Breast epithelium (tissue), 3 donors: ENCODE results near the gene KLHL26.
"Not testable (repeated sequence)": the region's sequence is repeated elsewhere in the genome, so short reads cannot be mapped to it uniquely, and the experiment has no call there.

Source experiments
- POLR2A ChIP-seq: fragments of 450-650 bp; IDR thresholded peaks from one replicate; pipeline ENCODE4 v1.6.1; 2016; ENCODE audit warnings: antibody characterized with exemption, mild to moderate bottlenecking, moderate library complexity
- TF ChIP-seq, protein P1 (sequence below), 3 donors: fragments of 450-650 bp; IDR thresholded peaks; one replicate each; pipeline ENCODE4 v1.5.1; 2016 to 2017; ENCODE audit warnings: antibody characterized with exemption in 3 of 3, mild to moderate bottlenecking in 3 of 3, moderate library complexity in 3 of 3

GRCh38 chr19:18600692-18601397, 36.0 kb upstream of the KLHL26 start:
- TF ChIP-seq, protein P1, sequence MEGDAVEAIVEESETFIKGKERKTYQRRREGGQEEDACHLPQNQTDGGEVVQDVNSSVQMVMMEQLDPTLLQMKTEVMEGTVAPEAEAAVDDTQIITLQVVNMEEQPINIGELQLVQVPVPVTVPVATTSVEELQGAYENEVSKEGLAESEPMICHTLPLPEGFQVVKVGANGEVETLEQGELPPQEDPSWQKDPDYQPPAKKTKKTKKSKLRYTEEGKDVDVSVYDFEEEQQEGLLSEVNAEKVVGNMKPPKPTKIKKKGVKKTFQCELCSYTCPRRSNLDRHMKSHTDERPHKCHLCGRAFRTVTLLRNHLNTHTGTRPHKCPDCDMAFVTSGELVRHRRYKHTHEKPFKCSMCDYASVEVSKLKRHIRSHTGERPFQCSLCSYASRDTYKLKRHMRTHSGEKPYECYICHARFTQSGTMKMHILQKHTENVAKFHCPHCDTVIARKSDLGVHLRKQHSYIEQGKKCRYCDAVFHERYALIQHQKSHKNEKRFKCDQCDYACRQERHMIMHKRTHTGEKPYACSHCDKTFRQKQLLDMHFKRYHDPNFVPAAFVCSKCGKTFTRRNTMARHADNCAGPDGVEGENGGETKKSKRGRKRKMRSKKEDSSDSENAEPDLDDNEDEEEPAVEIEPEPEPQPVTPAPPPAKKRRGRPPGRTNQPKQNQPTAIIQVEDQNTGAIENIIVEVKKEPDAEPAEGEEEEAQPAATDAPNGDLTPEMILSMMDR (IDR thresholded peaks at IDR 0.05) = not testable (repeated sequence)
- not testable (repeated sequence) for TF ChIP-seq POLR2A
